ENCODE measurements around the gene TMEM63B.

- TF ChIP-seq CTCF (IDR thresholded peaks at IDR 0.05) (no peak), POLR2AphosphoS5 (IDR thresholded peaks at IDR 0.05) (no peak)
Observed at GRCh38 chr6:44129841-44130322, 2.5 kb downstream of the TMEM63B start.

All from prostate gland (tissue), 2 donors.